ENCODE data around the gene EEFSEC. TPM values are rescaled to one million over a fixed set of nuclear protein-coding genes. Genes with fewer than 3 reads are reported as not detected.

Gene EEFSEC
- polyA plus RNA-seq, 1 experiment = 16.3 TPM

- TF ChIP-seq CTCF (IDR thresholded peaks at IDR 0.05; ENCODE audit: insufficient read depth, low read depth, low read length) = no peak
- POLR2A ChIA-PET = interaction anchor here (0.6 kb wide), 1 partner anchor 633 kb away, joined by 3 read pairs; no protein-coding TSS in a partner anchor
These were observed 271.3 kb downstream of the EEFSEC start for GRCh38 chr3:128424508-128425069.

GRCh38 chr3:128425142-128425845 is 272.0 kb downstream of the EEFSEC start:
- TF ChIP-seq CTCF (IDR thresholded peaks at IDR 0.05; ENCODE audit: insufficient read depth, low read depth, low read length) = no peak
- no peak overlapping the region for H3K4me3 ChIP-seq (ENCODE audit: low read depth, low read length)
- no peak for DNase-seq (ENCODE audit: low read depth)
- ChIA-PET POLR2A (no interaction called here), CTCF (interaction anchor here (0.6 to 8.7 kb wide), 48 partner anchors 9 to 330 kb away, joined by 3 to 85 read pairs (median 4); partner anchors contain the start of genes EEFSEC, GATA2 and RUVBL1)
- no peaks in the 10 kb centered on the region for H3K27me3 ChIP-seq (ENCODE audit: control insufficient read depth, insufficient read depth, low read length)
- H3K36me3 ChIP-seq (ENCODE audit: control insufficient read depth, insufficient read depth, low read length) = no peaks in the 10 kb centered on the region

More at GRCh38 chr3:128424508-128425069, 271.3 kb downstream of the EEFSEC start:
- H3K36me3 ChIP-seq (ENCODE audit: control insufficient read depth, insufficient read depth, low read length) = no peaks in the 10 kb centered on the region
- CTCF ChIA-PET = interaction anchor here (0.7 to 8.7 kb wide), 14 partner anchors 15 to 330 kb away, joined by 3 to 85 read pairs (median 8); partner anchors contain the start of gene GATA2
- H3K4me3 ChIP-seq (ENCODE audit: low read depth, low read length) = no peak overlapping the region
- H3K27me3 ChIP-seq (ENCODE audit: control insufficient read depth, insufficient read depth, low read length) = no peaks in the 10 kb centered on the region
- DNase-seq (ENCODE audit: low read depth) = peak; percentile 18

GRCh38 chr3:128425846-128426127 is 272.5 kb downstream of the EEFSEC start:
- TF ChIP-seq CTCF (IDR thresholded peaks at IDR 0.05; ENCODE audit: insufficient read depth, low read depth, low read length) = no peak
- H3K36me3 ChIP-seq (ENCODE audit: control insufficient read depth, insufficient read depth, low read length) = no peaks in the 10 kb centered on the region
- H3K4me3 ChIP-seq (ENCODE audit: low read depth, low read length) = no peak overlapping the region
- CTCF ChIA-PET = interaction anchor here (0.6 to 8.7 kb wide), 44 partner anchors 9 to 331 kb away, joined by 3 to 85 read pairs (median 4); partner anchors contain the start of genes EEFSEC and RUVBL1
- no peak for DNase-seq (ENCODE audit: low read depth)
- POLR2A ChIA-PET = no interaction called here
- H3K27me3 ChIP-seq (ENCODE audit: control insufficient read depth, insufficient read depth, low read length) = 0 out of 2 replicates have a peak, but pooled peaks cover 2% of the 10 kb centered on the region

- peak; percentile 48 for TF ChIP-seq CTCF (IDR thresholded peaks at IDR 0.05; ENCODE audit: insufficient read depth, low read depth, low read length)
- peak overlapping the region; percentile 27 for H3K4me3 ChIP-seq (ENCODE audit: low read depth, low read length)
- no peaks in the 10 kb centered on the region for H3K36me3 ChIP-seq (ENCODE audit: control insufficient read depth, insufficient read depth, low read length)
- ChIA-PET CTCF (interaction anchor here (0.6 to 8.7 kb wide), 52 partner anchors 8 to 332 kb away, joined by 3 to 85 read pairs (median 4); partner anchors contain the start of genes EEFSEC, GATA2 and RUVBL1), POLR2A (no interaction called here)
- 0 out of 2 replicates have a peak, but pooled peaks cover 2% of the 10 kb centered on the region for H3K27me3 ChIP-seq (ENCODE audit: control insufficient read depth, insufficient read depth, low read length)
- no peak for DNase-seq (ENCODE audit: low read depth)
These were observed 273.0 kb downstream of the EEFSEC start for GRCh38 chr3:128426128-128426921.

Data from BJ (cell line).